Measurements from ENCODE around the gene GARIN3. TPM values are rescaled to one million over a fixed set of nuclear protein-coding genes. Genes with fewer than 3 reads are reported as not detected.

The GARIN3 gene
- total RNA-seq, 2 donors from 2014 or later, result not detected

GRCh38 chr5:157178966-157179365 is 12.9 kb upstream of the GARIN3 start:
- Histone ChIP-seq H3K36me3 (replicated peaks in 1 of 2; ENCODE audit: insufficient read depth in 1 of 2, low read depth in 2 of 2) (no peaks in the 10 kb centered on the region), H3K4me3 (no peak overlapping the region), H3K27me3 (peaks cover 0 to 6% of the 10 kb centered on the region in 2 donors), H3K4me1 (no peaks in the 10 kb centered on the region), H3K9me3 (no peaks in the 10 kb centered on the region), H3K27ac (no peak overlapping the region)
- intact Hi-C loops (cut with DNase I), result no loop called here
- WGBS, 2 donors, result 52 to 56% methylated on average over 3 of the region's 3 CpGs
- no peak for ATAC-seq
- no peak for DNase-seq
- TF ChIP-seq CTCF (IDR thresholded peaks at IDR 0.05) (no peak), POLR2A (IDR thresholded peaks at IDR 0.05) (no peak)

GRCh38 chr5:157177953-157178352 is 11.9 kb upstream of the GARIN3 start:
- no peak overlapping the region for H3K27ac ChIP-seq
- H3K4me1 ChIP-seq, result no peaks in the 10 kb centered on the region
- WGBS, 2 donors, result 39% methylated on average over 6 of the region's 6 CpGs
- H3K27me3 ChIP-seq, result peaks cover 0 to 6% of the 10 kb centered on the region in 2 donors
- no peak for DNase-seq
- no peak overlapping the region for H3K4me3 ChIP-seq
- H3K36me3 ChIP-seq (replicated peaks in 1 of 2; ENCODE audit: insufficient read depth in 1 of 2, low read depth in 2 of 2), result no peaks in the 10 kb centered on the region
- intact Hi-C loops (cut with DNase I), result no loop called here
- H3K9me3 ChIP-seq, result no peaks in the 10 kb centered on the region
- no peak for ATAC-seq
- no peak for TF ChIP-seq POLR2A (IDR thresholded peaks at IDR 0.05)

GRCh38 chr5:157175071-157175612 is 9.1 kb upstream of the GARIN3 start:
- no peaks in the 10 kb centered on the region for H3K4me1 ChIP-seq
- H3K27ac ChIP-seq, result no peak overlapping the region
- no peaks in the 10 kb centered on the region for H3K9me3 ChIP-seq
- intact Hi-C loops (cut with DNase I), result no loop called here
- ATAC-seq, result no peak
- no peak for DNase-seq
- 80 to 88% methylated on average over 8 of the region's 8 CpGs for WGBS, 2 donors
- no peak overlapping the region for H3K4me3 ChIP-seq
- no peak for TF ChIP-seq CTCF (IDR thresholded peaks at IDR 0.05)
- TF ChIP-seq POLR2A (IDR thresholded peaks at IDR 0.05), result no peak
- H3K36me3 ChIP-seq (replicated peaks in 1 of 2; ENCODE audit: insufficient read depth in 1 of 2, low read depth in 2 of 2), result no peaks in the 10 kb centered on the region
- peaks cover 0 to 6% of the 10 kb centered on the region in 2 donors for H3K27me3 ChIP-seq

GRCh38 chr5:157172403-157172802 is 6.3 kb upstream of the GARIN3 start:
- DNase-seq, result no peak
- TF ChIP-seq POLR2A (IDR thresholded peaks at IDR 0.05), result no peak
- TF ChIP-seq CTCF (IDR thresholded peaks at IDR 0.05), result no peak
- Histone ChIP-seq H3K27ac (no peak overlapping the region), H3K27me3 (peaks cover 0 to 6% of the 10 kb centered on the region in 2 donors), H3K4me1 (no peaks in the 10 kb centered on the region), H3K36me3 (replicated peaks in 1 of 2; ENCODE audit: insufficient read depth in 1 of 2, low read depth in 2 of 2) (no peaks in the 10 kb centered on the region), H3K4me3 (no peak overlapping the region), H3K9me3 (no peaks in the 10 kb centered on the region)
- no peak for ATAC-seq
- intact Hi-C loops (cut with DNase I), result no loop called here
- 74 to 78% methylated on average over 2 of the region's 2 CpGs for WGBS, 2 donors

- H3K27ac ChIP-seq, result no peak overlapping the region
- H3K4me3 ChIP-seq, result no peak overlapping the region
- ATAC-seq (no peak), DNase-seq (no peak)
- TF ChIP-seq POLR2A (IDR thresholded peaks at IDR 0.05), result no peak
- no peak for TF ChIP-seq CTCF (IDR thresholded peaks at IDR 0.05)
- no peaks in the 10 kb centered on the region for H3K27me3 ChIP-seq
- intact Hi-C loops (cut with DNase I), result no loop called here
- H3K9me3 ChIP-seq, result no peaks in the 10 kb centered on the region
- H3K4me1 ChIP-seq, result no peaks in the 10 kb centered on the region
- H3K36me3 ChIP-seq (replicated peaks in 1 of 2; ENCODE audit: insufficient read depth in 1 of 2, low read depth in 2 of 2), result no peaks in the 10 kb centered on the region
- 88 to 93% methylated on average over 5 of the region's 5 CpGs for WGBS, 2 donors
These were observed 2.2 kb upstream of the GARIN3 start for GRCh38 chr5:157168286-157168685.

Data from body of pancreas (tissue), 4 donors.